Fibroblast of lung (primary cell): Measurements from ENCODE around the gene ENPP7.

ENCODE experiments used
- CTCF ChIP-seq, 2 donors: IDR thresholded peaks in 1 of 2; conservative IDR thresholded peaks in 1 of 2; 1 replicate in 1 of 2; 2 replicates in 1 of 2; pipeline ENCODE4 v1.5.1; 2011 to 2012; ENCODE audit warnings: low read length in 2 of 2, control low read depth in 1 of 2, inconsistent platforms in 1 of 2, low read depth in 1 of 2, mild to moderate bottlenecking in 1 of 2
- EZH2 ChIP-seq: IDR thresholded peaks from 2 replicates; pipeline ENCODE4 v1.5.1; 2012; ENCODE audit warnings: low read length, control low read depth, mild to moderate bottlenecking; ENCODE audit errors: missing control alignments

- TF ChIP-seq EZH2 (no peak), CTCF (conservative IDR thresholded peaks at IDR 0.05 in 1 of 2, IDR thresholded peaks at IDR 0.05 in 1 of 2; ENCODE audit: low read depth in 1 of 2, low read length in 2 of 2) (no peak)
These were observed 7.3 kb downstream of the ENPP7 start for GRCh38 chr17:79737922-79738578.
